ENCODE results near the gene RMRP.

RMRP gene

GRCh38 chr9:35686222-35687203 is 28.7 kb upstream of the RMRP start:
- DNase-seq: no peak

GRCh38 chr9:35685506-35685905 is 27.7 kb upstream of the RMRP start:
- DNase-seq: no peak

- no peak for DNase-seq
Measured at GRCh38 chr9:35684921-35685320, 27.1 kb upstream of the RMRP start.

DNA sequence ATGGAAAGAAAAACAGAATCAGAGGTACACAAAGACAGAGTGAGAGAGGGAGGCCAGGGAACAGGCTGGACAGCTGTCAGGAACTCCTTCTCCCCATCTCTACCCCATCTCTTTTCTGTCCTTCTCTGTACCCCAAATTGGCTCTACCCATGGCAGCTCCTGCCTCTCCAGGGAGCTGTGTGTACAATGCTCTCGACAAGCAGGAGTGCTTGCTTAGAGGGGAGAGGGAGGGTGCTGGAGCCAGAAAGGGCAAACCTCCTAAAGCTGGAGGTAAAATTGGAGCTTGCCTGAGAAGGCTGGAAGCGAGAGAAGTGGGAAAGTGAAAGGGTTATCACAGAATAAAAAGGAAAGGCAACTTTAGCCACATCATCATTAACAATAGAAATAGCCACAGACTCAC is 25.5 kb upstream of the RMRP start:
- no peak for DNase-seq

DNA sequence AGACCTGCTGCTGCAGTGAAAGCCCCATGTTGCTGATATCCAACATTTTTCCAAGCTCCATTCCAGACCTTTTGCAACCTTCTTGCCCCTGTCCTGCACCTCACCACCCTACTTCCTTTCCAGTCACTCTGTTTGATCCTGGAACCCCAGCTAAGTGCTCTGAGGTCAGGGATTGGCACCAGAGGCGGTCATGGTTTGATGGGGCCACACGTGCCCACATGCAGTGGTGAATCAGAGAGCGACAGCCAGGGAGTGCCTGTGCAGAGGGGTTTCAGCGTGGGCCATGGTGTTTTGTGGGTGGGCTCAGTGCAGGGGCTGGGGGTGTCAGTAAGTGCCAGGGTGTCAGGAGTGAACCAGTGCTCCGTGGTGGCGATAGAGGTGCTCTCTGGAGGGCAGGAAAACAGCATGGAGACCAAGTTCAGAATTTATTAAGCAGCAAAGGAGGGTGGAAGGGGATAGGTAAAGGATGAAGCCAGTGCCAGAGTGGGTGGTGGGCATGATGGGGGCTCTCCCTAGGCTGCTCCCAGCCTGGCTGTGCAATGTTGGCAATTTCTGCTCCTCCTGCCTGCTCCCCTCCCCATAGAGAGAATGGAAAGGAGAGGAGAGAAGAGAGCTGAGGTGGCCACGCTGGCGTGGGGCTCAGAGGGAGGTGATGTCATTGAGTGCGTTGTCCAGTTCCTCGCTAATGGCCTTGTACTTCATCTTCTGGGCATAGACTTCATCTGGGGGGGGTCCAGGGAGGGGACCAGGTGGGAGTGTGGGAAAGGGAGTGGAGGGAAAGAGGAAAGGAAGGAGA is 24.9 kb upstream of the RMRP start:
- DNase-seq: no peak

DNA sequence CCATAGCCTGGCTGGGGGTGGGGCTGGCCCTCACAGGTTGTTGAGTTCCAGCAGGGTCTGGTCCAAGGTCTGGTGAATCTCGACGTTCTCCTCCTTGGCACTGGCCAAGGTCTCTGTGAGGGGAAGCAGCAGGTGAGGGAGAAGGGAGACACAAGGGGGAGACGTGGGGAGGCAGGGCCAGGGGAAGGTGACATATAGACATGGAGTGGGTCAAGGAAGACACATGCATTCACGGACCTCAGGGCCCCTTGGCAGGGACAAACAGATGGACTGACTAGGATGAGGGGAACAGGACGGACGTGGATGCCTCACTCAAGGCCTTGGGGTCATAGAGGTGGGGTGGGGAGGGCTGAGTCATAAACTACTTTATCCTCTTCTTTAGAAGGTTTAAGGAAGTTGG is 24.2 kb upstream of the RMRP start:
- no peak for DNase-seq

DNA sequence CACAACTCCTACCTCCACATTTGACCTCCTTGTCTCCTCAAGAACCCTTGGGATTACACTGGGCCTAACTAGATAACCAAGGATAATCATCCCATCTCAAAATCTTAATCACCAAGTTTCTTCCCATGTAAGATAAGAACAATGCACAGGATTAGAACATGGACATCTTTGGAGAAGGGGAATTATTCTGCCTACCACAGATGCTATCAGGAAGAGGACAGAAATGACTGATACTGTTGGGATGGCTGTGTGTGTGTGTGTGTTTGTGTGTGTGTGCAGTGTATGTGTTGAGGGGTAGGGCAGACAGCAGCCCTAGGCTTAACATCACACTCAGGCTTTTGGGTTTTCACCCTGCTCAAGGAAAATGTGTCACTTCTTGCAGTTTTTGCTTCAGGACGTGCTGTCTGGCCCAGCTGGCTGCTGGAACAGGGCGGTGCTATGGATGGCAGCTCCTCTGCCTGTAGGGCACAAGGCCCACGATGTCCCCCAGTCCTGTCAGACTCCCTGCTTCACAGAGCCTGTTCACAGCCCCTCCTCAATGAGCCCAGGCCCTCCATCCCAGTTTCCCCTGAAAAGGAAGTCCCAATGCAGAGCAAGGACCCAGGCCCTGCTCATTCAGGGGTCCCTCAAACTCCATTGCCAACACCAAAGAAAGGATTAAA is 23.7 kb upstream of the RMRP start:
- DNase-seq: no peak

- no peak for DNase-seq
Measured at GRCh38 chr9:35680331-35681105, 22.7 kb upstream of the RMRP start.

DNA sequence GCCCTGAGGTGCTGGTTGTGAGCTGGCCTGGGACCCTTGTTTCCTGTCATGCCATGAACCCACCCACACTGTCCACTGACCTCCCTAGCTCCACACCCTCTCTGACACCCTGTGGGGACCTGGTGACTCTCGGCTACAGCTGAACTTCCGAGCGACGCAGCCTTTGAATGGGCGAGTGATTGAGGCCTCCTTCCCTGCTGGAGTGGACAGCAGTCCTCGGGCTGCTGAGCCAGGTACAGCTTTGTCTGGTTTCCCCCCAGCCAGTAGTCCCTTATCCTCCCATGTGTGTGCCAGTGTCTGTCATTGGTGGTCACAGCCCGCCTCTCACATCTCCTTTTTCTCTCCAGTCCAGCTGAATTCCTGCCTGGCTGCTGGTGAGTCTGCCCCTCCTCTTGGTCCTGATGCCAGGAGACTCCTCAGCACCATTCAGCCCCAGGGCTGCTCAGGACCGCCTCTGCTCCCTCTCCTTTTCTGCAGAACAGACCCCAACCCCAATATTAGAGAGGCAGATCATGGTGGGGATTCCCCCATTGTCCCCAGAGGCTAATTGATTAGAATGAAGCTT is 22.0 kb upstream of the RMRP start:
- DNase-seq: no peak

GRCh38 chr9:35679091-35679490 is 21.3 kb upstream of the RMRP start:
- DNase-seq: no peak

- DNase-seq: no peak
Measured at GRCh38 chr9:35675732-35676392, 18.0 kb upstream of the RMRP start.

GRCh38 chr9:35675204-35675603 is 17.4 kb upstream of the RMRP start:
- DNase-seq: no peak

- DNase-seq: no peak
Measured at GRCh38 chr9:35674025-35674361, 16.2 kb upstream of the RMRP start.

DNA sequence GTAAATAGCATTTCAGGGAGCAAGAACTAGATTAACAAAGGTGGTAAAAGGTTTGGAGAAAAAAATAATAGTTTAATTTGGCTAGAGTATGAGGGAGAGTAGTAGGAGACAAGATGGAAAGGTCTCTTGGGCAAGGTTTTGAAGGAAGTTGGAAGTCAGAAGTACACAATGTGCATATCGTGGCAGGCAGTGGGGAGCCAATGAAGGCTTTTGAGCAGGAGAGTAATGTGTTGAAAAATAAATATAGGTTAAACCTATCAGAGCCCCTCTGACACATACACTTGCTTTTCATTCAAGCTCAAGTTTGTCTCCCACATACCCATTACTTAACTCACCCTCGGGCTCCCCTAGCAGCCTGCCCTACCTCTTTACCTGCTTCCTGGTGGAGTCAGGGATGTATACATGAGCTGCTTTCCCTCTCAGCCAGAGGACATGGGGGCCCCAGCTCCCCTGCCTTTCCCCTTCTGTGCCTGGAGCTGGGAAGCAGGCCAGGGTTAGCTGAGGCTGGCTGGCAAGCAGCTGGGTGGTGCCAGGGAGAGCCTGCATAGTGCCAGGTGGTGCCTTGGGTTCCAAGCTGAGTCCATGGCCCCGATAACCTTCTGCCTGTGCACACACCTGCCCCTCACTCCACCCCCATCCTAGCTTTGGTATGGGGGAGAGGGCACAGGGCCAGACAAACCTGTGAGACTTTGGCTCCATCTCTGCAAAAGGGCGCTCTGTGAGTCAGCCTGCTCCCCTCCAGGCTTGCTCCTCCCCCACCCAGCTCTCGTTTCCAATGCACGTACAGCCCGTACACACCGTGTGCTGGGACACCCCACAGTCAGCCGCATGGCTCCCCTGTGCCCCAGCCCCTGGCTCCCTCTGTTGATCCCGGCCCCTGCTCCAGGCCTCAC is 15.6 kb upstream of the RMRP start, which contains the start of gene CA9:
Gene CA9, plus strand, starts transcription at position 797 of the 893 bp plus-strand sequence. Its CDS starts 32 bp downstream, at position 829.
- DNase-seq: no peak

GRCh38 chr9:35669331-35670145 is 11.7 kb upstream of the RMRP start:
- no peak for DNase-seq

- no peak for DNase-seq
Measured at GRCh38 chr9:35667939-35668338, 10.1 kb upstream of the RMRP start.

DNA sequence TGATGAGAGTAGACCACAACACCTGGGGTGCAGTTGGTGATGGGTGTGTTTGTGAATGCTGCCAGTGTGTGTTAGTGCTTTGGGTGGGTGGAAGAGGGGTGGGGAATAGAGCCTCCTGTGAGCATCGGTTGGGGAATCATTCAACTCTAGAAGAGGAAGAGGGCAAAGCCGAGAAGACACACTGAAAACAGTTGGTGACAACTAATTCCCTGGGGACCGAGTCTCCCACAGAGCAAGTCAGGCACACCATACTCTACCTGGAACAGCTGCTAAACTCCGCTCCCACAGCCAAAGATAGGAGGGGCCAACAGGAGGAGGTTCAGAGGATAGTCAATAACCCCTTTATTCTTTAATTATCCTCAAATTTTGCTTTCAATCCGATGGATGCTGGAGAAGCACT is 8.7 kb upstream of the RMRP start:
- DNase-seq: no peak

DNA sequence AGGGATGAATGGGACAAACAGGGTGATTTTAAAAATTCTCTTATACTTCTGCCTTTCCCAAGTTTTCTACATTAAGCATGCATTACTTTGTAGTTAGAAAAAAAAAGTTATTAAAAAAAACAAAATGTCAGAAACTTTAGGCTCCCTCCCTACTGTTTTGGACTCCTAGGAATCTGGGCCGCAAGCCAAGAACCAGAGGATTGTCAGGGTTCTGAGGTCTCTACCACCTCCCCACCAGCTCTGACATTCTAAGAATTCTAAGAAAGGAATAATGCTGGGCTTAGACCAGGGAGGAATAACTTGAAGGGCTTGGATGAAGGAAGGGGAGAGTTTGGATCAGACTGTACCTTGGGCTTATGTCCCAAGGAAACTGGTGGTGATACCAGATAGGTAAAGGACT is 8.2 kb upstream of the RMRP start:
- DNase-seq: no peak

DNA sequence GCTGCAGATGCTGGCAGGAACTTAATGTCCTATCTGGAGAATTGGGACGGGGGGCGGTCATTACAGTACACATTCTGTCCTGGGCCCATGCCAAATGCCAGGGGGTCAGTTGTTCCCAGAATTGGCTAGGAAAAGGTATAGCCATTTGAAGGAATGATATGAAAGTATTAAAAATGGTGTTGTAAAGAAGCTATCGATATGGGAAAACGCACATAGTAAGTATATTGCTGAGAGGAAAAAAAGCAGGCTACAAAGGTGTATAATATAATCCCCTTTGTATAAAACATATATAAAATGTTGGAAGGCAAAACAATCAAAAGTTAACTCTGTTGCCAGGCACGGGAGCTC is 7.6 kb upstream of the RMRP start:
- no peak for DNase-seq
